GM12801 (cell line): Measurements from ENCODE around the gene NINJ1.

Experiments
- CTCF ChIP-seq: IDR thresholded peaks from one replicate; pipeline ENCODE4 v1.5.1; 2011; ENCODE audit warnings: control low read depth; ENCODE audit not compliant: insufficient read length; ENCODE audit errors: extremely low read depth

Gene NINJ1

GRCh38 chr9:93134015-93134739 is at the start of gene NINJ1:
Gene NINJ1 (minus strand): TSS chr9:93134251. CDS start chr9:93134217, 34 bp downstream.
- no peak for TF ChIP-seq CTCF

- TF ChIP-seq CTCF: no peak
Observed at GRCh38 chr9:93183131-93183662, 49.1 kb upstream of the NINJ1 start.

- TF ChIP-seq CTCF: no peak
Observed at GRCh38 chr9:93182572-93182971, 48.5 kb upstream of the NINJ1 start.

- no peak for TF ChIP-seq CTCF
Observed at GRCh38 chr9:93181672-93182435, 47.8 kb upstream of the NINJ1 start.

- no peak for TF ChIP-seq CTCF
Observed at GRCh38 chr9:93180938-93181337, 46.9 kb upstream of the NINJ1 start.

GRCh38 chr9:93178851-93179786 is 45.1 kb upstream of the NINJ1 start:
- TF ChIP-seq CTCF: no peak
